Suppressor macrophage treated with lipopolysaccharide for 4 hours (primary cell): ENCODE data around the gene ZPR1.
"Not testable (repeated sequence)": the region's sequence is repeated elsewhere in the genome, so short reads cannot be mapped to it uniquely, and the experiment has no call there.

Experiments used
- DNase-seq: peaks from one replicate; pipeline ENCODE4 v3.0.0-alpha.2; 2020

ZPR1 gene

GRCh38 chr11:116823031-116823843, 35.4 kb upstream of the ZPR1 start, which contains the start of gene APOA4:
APOA4 (minus strand) TSS chr11:116823304; CDS start chr11:116823191, 113 bp downstream.
- DNase-seq, result no peak

GRCh38 chr11:116822575-116822974, 34.8 kb upstream of the ZPR1 start:
- DNase-seq, result no peak

DNA sequence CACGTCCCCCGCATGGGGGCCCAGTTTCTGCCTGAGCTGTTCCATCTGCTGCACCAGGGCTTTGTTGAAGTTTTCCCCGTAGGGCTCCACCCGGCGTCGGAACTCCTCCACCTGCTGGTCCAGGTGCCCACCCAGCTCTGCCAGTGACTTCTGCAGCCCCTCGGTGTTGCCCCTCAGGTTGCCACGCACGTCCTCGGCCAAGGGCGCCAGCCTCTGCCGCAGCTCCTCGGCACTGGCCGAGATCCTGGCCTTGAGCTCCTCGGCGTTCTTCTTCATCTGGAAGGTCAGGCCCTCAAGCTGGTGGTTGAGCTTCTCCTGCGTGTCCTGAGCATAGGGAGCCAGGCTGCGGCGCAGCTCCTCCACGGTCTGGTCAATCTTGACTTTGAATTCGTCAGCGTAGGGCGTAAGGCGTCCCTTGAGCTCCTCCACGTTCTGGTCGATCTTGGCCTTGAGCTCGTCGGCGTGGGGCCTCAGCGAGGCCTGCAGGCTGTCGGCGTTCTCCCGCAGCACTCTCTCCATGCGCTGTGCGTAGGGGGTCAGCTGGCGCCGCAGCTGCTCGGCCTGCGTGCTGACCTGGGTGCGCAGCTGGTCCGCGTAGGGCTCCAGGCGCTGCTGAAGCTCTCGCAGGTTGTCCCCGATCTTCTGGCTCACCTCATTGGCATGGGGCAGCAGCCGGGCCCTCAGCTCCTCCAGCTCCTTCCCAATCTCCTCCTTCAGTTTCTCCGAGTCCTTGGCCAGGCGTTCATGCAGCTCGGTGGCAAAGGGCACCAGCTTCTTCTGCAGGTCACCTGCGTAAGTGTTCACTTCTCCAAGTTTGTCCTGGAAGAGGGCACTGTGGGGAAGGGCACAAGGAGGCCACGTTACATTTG, 33.5 kb upstream of the ZPR1 start:
- no peak for DNase-seq

- no peak for DNase-seq
These were observed 31.2 kb upstream of the ZPR1 start for GRCh38 chr11:116819049-116819448.

DNA sequence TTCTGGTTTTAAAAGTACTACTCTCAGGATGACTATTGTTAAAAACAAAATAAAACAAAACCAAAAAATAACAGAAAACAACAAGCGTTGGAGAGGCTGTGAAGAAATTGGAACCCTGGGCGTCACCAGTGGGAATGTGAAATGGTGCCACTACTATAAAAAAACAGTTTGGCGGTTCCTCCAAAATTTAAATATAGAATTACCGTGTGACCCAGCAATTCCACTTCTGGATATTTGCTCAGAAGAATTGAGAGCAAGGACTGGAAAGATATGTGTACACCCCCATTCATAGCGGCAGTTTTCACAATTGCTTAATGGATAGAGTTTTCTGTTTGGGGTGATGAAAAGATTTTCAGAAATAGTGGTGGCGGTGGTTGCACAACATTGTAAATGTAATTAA, 26.7 kb upstream of the ZPR1 start:
- no peak for DNase-seq

DNA sequence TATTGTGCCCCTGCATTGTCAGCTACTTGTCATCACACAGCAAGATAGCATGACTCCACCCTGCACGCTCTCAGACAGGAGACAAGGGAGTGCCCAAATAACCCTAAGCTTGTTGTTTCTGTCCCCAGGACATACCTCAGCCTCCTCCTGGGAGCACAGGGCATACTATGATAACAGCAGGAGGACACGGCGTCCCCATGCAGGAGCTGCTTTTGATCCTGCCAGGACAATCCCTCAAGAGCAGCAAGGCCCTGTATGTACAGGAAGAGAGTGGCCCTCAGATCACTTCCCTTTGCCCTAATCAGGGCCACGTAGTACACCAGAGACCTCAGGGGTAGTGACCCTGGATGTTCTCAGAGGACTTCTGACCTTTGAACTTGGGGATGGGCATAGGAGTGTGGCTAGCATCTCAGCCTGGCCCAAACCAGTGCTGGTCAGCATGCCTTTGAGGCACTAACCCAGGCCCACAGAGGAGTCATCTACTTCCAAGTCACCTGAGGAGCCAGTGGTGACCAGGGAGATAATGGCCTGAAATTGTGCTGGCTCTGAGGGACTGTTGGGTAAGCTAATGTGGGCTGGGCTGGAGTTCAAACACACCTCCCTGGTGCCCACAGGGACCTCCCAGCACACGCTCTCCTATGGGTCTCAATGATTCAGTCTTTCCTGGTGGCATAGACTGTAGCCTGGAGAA, 26.1 kb upstream of the ZPR1 start:
- DNase-seq, result no peak

GRCh38 chr11:116813170-116813569, 25.3 kb upstream of the ZPR1 start:
- no peak for DNase-seq

DNA sequence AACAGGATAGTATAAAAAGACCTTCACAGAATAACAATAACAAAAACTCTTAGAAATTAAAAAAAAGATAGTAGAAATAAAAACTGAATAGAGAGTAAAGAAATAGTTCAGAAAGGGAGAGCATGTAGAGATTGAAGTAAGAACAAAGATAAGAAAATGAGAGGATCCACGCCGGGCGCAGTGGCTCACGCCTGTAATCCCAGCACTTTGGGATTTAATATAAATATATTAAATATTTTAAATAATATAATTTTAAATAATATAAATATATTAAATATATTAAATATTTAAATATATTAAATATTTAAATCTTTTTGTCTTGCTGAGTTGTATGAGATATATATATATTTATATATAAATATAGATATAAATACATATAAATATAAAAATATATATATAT, 24.3 kb upstream of the ZPR1 start:
- no peak for DNase-seq

DNA sequence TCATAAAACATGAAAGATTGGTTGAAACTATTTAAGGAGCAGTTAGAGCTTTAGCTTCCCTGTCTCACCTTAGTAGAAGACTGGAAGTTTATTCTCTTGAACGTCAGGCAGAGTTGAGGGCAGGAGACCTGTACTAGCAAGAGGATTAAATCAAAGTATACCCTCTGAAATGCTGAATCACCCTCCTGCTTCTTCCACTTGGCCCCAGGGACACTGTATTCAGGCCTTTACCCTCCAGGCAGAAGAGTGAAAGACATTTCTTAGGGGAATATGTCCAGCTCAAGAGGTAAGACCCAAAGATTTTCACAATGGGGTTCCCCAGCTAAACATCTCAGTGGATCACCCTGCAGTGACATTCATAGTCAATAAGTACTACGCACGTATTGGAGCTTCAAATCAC, 23.4 kb upstream of the ZPR1 start:
- no peak for DNase-seq

- no peak for DNase-seq
These were observed 20.7 kb upstream of the ZPR1 start for GRCh38 chr11:116808262-116809175.

- DNase-seq, result no peak
These were observed 19.9 kb upstream of the ZPR1 start for GRCh38 chr11:116807601-116808261.

- no peak for DNase-seq
These were observed 16.2 kb upstream of the ZPR1 start for GRCh38 chr11:116804001-116804400.

DNA sequence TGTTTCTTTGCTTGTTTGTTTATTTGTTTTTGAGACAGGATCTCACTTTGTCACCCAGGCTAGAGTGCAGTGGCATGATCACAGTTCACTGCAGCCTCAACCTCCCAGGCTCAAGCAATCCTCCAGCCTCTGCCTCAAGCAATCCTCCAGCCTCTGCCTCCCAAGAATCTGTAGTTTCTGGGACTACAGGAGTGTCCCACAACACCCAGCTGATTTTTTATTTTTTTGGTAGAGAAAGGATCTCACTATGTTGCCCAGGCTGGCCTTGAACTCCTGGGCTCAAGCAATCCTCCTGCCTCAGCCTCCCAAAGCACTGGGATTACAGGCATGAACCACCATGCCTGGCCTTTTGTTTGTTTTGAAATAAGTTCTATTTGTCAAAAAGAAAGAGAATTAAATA, 13.8 kb upstream of the ZPR1 start:
- not testable (repeated sequence) for DNase-seq

DNA sequence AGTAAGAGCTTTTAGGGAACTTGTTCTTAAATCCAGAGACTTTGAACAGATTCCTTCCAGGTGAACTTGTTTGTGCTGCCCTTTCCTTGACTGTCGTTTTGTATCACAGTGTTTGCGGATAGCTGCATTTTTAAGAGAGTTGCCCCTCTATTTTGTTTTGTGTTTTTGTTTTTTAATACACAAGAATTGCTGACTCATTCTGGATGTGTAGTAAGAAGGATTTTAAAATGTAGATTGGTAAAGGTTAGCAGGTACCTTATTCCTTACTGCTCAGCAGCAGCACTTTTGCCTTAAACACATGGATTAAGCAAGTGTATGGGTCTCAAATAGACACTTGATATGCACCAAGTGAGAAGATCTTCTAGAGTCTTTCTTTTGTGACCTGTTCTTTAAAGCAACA, 12.8 kb upstream of the ZPR1 start:
- no peak for DNase-seq

- no peak for DNase-seq
These were observed 10.5 kb upstream of the ZPR1 start for GRCh38 chr11:116798368-116798767.

GRCh38 chr11:116797816-116798215, 10.0 kb upstream of the ZPR1 start:
- no peak for DNase-seq

DNA sequence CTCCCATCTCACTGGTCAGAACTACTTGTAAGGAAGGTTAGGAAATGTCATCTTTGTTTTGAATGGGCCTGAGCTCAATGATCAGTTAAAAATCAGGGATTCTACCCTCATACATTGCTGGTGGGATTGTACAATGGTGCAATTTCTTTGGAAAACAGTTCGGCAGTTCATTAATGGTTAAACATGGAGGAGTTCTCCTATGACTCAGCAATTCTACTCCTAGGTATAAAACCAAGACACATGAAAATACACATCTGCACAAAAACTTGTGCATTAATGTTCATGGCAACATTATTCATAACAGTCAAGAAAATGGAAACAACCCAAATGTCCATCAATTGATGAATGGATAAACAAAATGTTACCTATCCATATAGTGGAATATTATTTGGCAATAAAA, 8.7 kb upstream of the ZPR1 start:
- no peak for DNase-seq

DNA sequence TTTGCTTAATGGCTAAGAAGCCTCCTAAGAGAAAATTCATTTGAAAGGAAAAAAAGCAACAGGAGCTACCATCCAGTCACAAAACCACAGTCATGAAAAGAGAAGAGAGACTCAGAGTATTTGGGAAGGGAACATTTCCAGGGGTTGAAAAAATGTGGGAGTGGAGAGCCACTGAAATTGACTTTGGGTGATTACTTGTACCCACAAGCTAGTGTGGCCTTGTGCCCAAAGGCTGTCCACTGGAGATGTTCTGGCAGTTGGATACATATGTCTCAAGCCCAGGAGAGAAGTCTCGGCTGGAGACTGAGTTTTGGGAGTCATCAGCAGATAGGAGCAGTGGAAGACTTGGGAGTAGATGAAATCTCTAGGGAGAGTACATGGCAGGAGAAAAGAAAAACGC, 7.0 kb upstream of the ZPR1 start:
- DNase-seq, result no peak

DNA sequence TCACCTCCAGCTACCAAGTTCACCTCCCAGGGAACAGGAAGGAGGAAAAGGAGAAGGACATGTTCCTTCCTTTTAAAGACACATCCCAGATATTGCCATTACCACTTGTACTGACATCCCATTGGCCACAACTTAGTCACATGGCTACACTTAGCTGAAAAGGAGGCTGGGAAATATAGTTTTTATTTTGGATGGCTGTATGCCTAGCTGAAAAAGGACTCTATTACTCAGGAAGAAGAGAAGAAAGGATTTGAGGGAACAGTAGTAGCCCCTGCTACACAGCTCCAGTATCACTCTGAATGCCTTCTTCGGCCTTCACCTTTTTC, 5.9 kb upstream of the ZPR1 start:
- DNase-seq, result no peak

DNA sequence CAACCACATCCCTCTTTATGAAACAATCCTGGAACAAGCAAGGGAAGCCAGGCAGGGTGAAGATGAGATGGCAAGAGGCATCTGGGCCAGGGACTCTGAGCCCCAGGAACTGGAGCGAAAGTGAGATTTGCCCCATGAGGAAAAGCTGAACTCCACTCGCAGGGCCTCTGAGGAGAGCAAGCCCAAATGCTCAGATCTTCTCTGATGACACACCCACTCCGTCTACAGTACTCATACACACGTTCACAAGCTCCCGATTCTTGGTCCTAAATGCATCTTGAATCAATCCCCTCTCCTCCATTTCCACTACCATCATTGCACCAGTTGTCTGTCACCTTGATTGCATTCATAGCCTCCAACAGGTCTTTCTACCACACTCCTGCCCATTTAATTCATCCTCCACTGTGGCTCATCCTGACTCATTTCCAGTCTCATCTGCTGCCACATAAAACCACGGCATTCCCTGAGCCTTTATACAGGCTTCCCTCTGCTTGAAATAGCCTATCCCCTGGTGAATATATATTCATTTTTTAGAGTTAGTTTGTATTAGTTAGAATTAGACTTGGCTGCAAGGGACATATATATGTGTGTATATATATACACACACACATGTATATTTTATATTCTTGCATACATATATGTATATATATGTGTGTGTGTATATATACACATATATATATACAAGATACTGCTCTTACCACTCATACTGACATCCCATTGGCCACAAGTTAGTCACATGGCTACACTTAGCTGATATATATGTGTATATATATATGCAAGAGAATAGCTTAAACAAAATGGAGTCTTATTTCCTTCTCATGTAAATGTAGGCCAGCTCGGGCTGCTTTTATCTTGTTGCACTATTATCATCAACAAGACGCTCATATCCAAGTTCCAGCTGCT, 5.3 kb upstream of the ZPR1 start:
- no peak for DNase-seq
